Measurements from ENCODE around the gene CDH10. TPM values are rescaled to one million over a fixed set of nuclear protein-coding genes. Genes with fewer than 3 reads are reported as not detected.

CDH10 gene
- polyA plus RNA-seq, 3 donors = not detected

DNA sequence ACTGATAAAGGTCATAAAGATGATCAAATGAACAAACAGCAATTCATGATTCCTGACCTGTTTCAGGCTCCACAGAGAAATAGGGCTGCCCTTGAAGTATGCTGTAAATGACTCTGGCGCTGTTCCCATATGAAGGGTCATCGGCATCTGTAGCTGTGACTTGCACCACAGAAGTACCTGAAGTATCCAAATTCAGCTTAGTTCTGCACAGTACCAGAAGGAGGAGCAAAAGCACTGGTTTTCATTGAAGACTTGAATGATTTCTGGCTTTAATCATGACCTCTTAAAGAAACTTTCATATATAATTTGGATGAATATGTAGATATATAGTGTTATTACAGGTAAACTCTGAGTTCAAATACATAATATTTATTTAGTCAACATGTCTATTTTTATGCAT, 109.1 kb downstream of the CDH10 start:
- H3K9me3 Mint-ChIP-seq = no peaks in the 10 kb centered on the region
- no peak overlapping the region for H3K27ac ChIP-seq (ENCODE audit: low read depth in 1 of 2, low read length in 2 of 2)
- H3K27me3 ChIP-seq (ENCODE audit: control insufficient read depth in 2 of 2, insufficient read depth in 2 of 2, low read length in 2 of 2) = no peaks in the 10 kb centered on the region
- H3K9me3 ChIP-seq (replicated peaks in 1 of 2; ENCODE audit: control insufficient read depth in 1 of 2, insufficient read depth in 1 of 2, low read length in 2 of 2) = no peaks in the 10 kb centered on the region
- H3K27me3 Mint-ChIP-seq (ENCODE audit: low read depth in 3 of 3) = no peaks in the 10 kb centered on the region
- no peak overlapping the region for H3K27ac Mint-ChIP-seq
- no peaks in the 10 kb centered on the region for H3K36me3 ChIP-seq (replicated peaks in 1 of 2; ENCODE audit: control insufficient read depth in 1 of 2, insufficient read depth in 2 of 2, low read length in 2 of 2)
- intact Hi-C loops (cut with micrococcal nuclease) = no loop called here
- no peaks in the 10 kb centered on the region for H3K79me2 ChIP-seq (ENCODE audit: insufficient read depth, low read length)
- no peak overlapping the region for H3K4me3 Mint-ChIP-seq
- no peaks in the 10 kb centered on the region for H3K36me3 Mint-ChIP-seq
- WGBS (ENCODE audit: insufficient coverage) = 73% methylated on average over 2 of the region's 2 CpGs
- H3K4me2 ChIP-seq (replicated peaks; ENCODE audit: extremely low read depth, low read length, poor library complexity, severe bottlenecking) = no peak overlapping the region
- DNase-seq = no peak
- no peak overlapping the region for H3K4me3 ChIP-seq (replicated peaks in 1 of 3; ENCODE audit: low read depth in 2 of 3, low read length in 3 of 3)
- H2AFZ ChIP-seq (ENCODE audit: insufficient read depth, low read depth, low read length, poor library complexity, severe bottlenecking) = no peak overlapping the region
- peaks cover 7% of the 10 kb centered on the region for H3K4me1 Mint-ChIP-seq
- H4K20me1 ChIP-seq (ENCODE audit: insufficient read depth, low read length) = no peaks in the 10 kb centered on the region
- H3K4me1 ChIP-seq (ENCODE audit: control insufficient read depth in 1 of 2, insufficient read depth in 2 of 2, low read length in 2 of 2) = peaks cover 0 to 3% of the 10 kb centered on the region in 2 donors
- TF ChIP-seq, protein P1, sequence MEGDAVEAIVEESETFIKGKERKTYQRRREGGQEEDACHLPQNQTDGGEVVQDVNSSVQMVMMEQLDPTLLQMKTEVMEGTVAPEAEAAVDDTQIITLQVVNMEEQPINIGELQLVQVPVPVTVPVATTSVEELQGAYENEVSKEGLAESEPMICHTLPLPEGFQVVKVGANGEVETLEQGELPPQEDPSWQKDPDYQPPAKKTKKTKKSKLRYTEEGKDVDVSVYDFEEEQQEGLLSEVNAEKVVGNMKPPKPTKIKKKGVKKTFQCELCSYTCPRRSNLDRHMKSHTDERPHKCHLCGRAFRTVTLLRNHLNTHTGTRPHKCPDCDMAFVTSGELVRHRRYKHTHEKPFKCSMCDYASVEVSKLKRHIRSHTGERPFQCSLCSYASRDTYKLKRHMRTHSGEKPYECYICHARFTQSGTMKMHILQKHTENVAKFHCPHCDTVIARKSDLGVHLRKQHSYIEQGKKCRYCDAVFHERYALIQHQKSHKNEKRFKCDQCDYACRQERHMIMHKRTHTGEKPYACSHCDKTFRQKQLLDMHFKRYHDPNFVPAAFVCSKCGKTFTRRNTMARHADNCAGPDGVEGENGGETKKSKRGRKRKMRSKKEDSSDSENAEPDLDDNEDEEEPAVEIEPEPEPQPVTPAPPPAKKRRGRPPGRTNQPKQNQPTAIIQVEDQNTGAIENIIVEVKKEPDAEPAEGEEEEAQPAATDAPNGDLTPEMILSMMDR (IDR thresholded peaks at IDR 0.05) = no peak
- H3K9ac ChIP-seq (ENCODE audit: insufficient read depth, low read length, poor library complexity, severe bottlenecking) = no peak overlapping the region

DNA sequence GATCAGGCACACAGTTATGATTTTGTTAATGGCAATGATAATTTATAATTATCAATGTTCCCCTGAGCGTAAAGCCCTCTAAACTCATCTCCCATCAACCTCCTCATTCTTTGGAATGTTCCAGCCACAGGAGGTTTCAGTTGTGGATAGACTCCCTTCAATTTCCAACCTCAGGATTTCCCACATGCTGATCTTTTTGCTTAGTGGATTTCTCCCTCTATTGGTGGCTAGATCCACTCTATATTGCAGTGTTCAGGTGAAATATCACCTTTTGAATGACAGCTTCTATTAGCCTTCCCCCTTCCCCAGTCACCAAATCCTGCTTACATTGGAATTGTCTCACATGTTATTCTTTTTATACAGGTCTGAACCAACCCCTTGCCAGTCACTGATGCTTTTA, 113.9 kb downstream of the CDH10 start:
- H3K4me1 Mint-ChIP-seq = no peaks in the 10 kb centered on the region
- H3K27ac ChIP-seq (ENCODE audit: low read depth in 1 of 2, low read length in 2 of 2) = no peak overlapping the region
- no peaks in the 10 kb centered on the region for H3K9me3 ChIP-seq (replicated peaks in 1 of 2; ENCODE audit: control insufficient read depth in 1 of 2, insufficient read depth in 1 of 2, low read length in 2 of 2)
- H3K79me2 ChIP-seq (ENCODE audit: insufficient read depth, low read length) = no peaks in the 10 kb centered on the region
- no peaks in the 10 kb centered on the region for H3K27me3 Mint-ChIP-seq (ENCODE audit: low read depth in 3 of 3)
- H3K36me3 ChIP-seq (replicated peaks in 1 of 2; ENCODE audit: control insufficient read depth in 1 of 2, insufficient read depth in 2 of 2, low read length in 2 of 2) = no peaks in the 10 kb centered on the region
- no peak for DNase-seq
- WGBS (ENCODE audit: insufficient coverage) = no CpG with 5 or more reads among the region's 1 CpG
- TF ChIP-seq, protein P1 (IDR thresholded peaks at IDR 0.05) = no peak
- no peaks in the 10 kb centered on the region for H3K27me3 ChIP-seq (ENCODE audit: control insufficient read depth in 2 of 2, insufficient read depth in 2 of 2, low read length in 2 of 2)
- no peak overlapping the region for H2AFZ ChIP-seq (ENCODE audit: insufficient read depth, low read depth, low read length, poor library complexity, severe bottlenecking)
- no peak overlapping the region for H3K4me3 Mint-ChIP-seq
- H3K9me3 Mint-ChIP-seq = no peaks in the 10 kb centered on the region
- H3K36me3 Mint-ChIP-seq = no peaks in the 10 kb centered on the region
- no peaks in the 10 kb centered on the region for H4K20me1 ChIP-seq (ENCODE audit: insufficient read depth, low read length)
- no peaks in the 10 kb centered on the region for H3K4me1 ChIP-seq (ENCODE audit: control insufficient read depth in 1 of 2, insufficient read depth in 2 of 2, low read length in 2 of 2)
- no peak overlapping the region for H3K4me2 ChIP-seq (replicated peaks; ENCODE audit: extremely low read depth, low read length, poor library complexity, severe bottlenecking)
- H3K27ac Mint-ChIP-seq = no peak overlapping the region
- H3K4me3 ChIP-seq (replicated peaks in 1 of 3; ENCODE audit: low read depth in 2 of 3, low read length in 3 of 3) = no peak overlapping the region
- intact Hi-C loops (cut with micrococcal nuclease) = no loop called here
- no peak overlapping the region for H3K9ac ChIP-seq (ENCODE audit: insufficient read depth, low read length, poor library complexity, severe bottlenecking)
